H9 (cell line): Measurements from ENCODE around the gene SLC39A8. TPM values are rescaled to one million over a fixed set of nuclear protein-coding genes. Genes with fewer than 3 reads are reported as not detected.

Experiments
- DNase-seq: peaks from one replicate; pipeline ENCODE4 v3.0.0-alpha.2; 2017
- H2AFZ ChIP-seq: one replicate; pipeline ENCODE4 v1.6.1; 2013; ENCODE audit warnings: mild to moderate bottlenecking, low read length, control low read depth, moderate library complexity
- H2AK5ac ChIP-seq: 2 replicates; pipeline ENCODE4 v1.6.1; 2013; ENCODE audit warnings: low read length, control low read depth, mixed read lengths; ENCODE audit not compliant: insufficient read length
- H2BK120ac ChIP-seq: one replicate; pipeline ENCODE4 v1.6.1; 2013; ENCODE audit warnings: low read depth, mild to moderate bottlenecking, low read length, control low read depth, inconsistent platforms; ENCODE audit not compliant: poor library complexity, severe bottlenecking
- H2BK12ac ChIP-seq: 2 replicates; pipeline ENCODE4 v1.6.1; 2013; ENCODE audit warnings: low read length, control low read depth, mixed read lengths, low read depth; ENCODE audit not compliant: insufficient read length
- H2BK15ac ChIP-seq: 2 replicates; pipeline ENCODE4 v1.6.1; 2013; ENCODE audit warnings: low read depth, low read length, control low read depth
- H2BK20ac ChIP-seq: one replicate; pipeline ENCODE4 v1.6.1; 2013; ENCODE audit warnings: low read depth, mild to moderate bottlenecking, low read length, control low read depth, inconsistent platforms; ENCODE audit not compliant: poor library complexity, severe bottlenecking
- H2BK5ac ChIP-seq: 2 replicates; pipeline ENCODE4 v1.6.1; 2013; ENCODE audit warnings: low read length, control low read depth, mixed read lengths; ENCODE audit not compliant: insufficient read length
- H3K14ac ChIP-seq: 2 replicates; pipeline ENCODE4 v1.6.1; 2013; ENCODE audit warnings: low read length, control low read depth; ENCODE audit not compliant: insufficient read depth
- H3K18ac ChIP-seq: 2 replicates; pipeline ENCODE4 v1.6.1; 2013; ENCODE audit warnings: low read depth, mild to moderate bottlenecking, mixed read lengths, low read length, control low read depth; ENCODE audit not compliant: insufficient read length
- H3K23ac ChIP-seq: 2 replicates; pipeline ENCODE4 v1.6.1; 2013; ENCODE audit warnings: low read length, control low read depth, mixed read lengths, low read depth; ENCODE audit not compliant: insufficient read length
- H3K23me2 ChIP-seq: 2 replicates; pipeline ENCODE4 v1.6.1; 2013; ENCODE audit warnings: low read depth, mild to moderate bottlenecking, mixed read lengths, low read length, control low read depth; ENCODE audit not compliant: insufficient read length, poor library complexity, severe bottlenecking
- H3K27ac ChIP-seq: 2 replicates; pipeline ENCODE4 v1.5.1; 2013; ENCODE audit warnings: low read length, control low read depth, mixed read lengths, low read depth; ENCODE audit not compliant: insufficient read length
- H3K27me3 ChIP-seq: 2 replicates; pipeline ENCODE4 v1.6.1; 2013; ENCODE audit warnings: low read length, control low read depth, inconsistent platforms; ENCODE audit not compliant: insufficient read depth
- H3K4ac ChIP-seq: 2 replicates; pipeline ENCODE4 v1.6.1; 2013; ENCODE audit warnings: low read depth, mild to moderate bottlenecking, control low read depth, inconsistent platforms, low read length, moderate library complexity
- H3K4me1 ChIP-seq: 2 replicates; pipeline ENCODE4 v1.6.1; 2013; ENCODE audit warnings: low read length, control low read depth, inconsistent platforms; ENCODE audit not compliant: insufficient read depth
- H3K4me2 ChIP-seq: 2 replicates; pipeline ENCODE4 v1.6.1; 2013; ENCODE audit warnings: low read length, control low read depth, mixed read lengths; ENCODE audit not compliant: insufficient read length, insufficient read depth
- H3K56ac ChIP-seq: 2 replicates; pipeline ENCODE4 v1.6.1; 2013; ENCODE audit warnings: low read depth, mild to moderate bottlenecking, mixed read lengths, low read length, control low read depth; ENCODE audit not compliant: insufficient read length
- H3K79me1 ChIP-seq: 2 replicates; pipeline ENCODE4 v1.6.1; 2013; ENCODE audit warnings: low read depth, mild to moderate bottlenecking, moderate library complexity, low read length, control low read depth, inconsistent platforms; ENCODE audit not compliant: insufficient read depth, poor library complexity, severe bottlenecking
- H3K79me2 ChIP-seq: 2 replicates; pipeline ENCODE4 v1.6.1; 2013; ENCODE audit warnings: low read length, control low read depth, inconsistent platforms; ENCODE audit not compliant: insufficient read depth
- H3K9ac ChIP-seq: 2 replicates; pipeline ENCODE4 v1.6.1; 2013; ENCODE audit warnings: low read length, control low read depth, mixed read lengths; ENCODE audit not compliant: insufficient read length; ENCODE audit errors: extremely low read depth
- H3K9me3 ChIP-seq: one replicate; pipeline ENCODE4 v1.6.1; 2013; ENCODE audit warnings: low read depth, low read length, inconsistent platforms; ENCODE audit not compliant: control insufficient read depth
- H3T11ph ChIP-seq: one replicate; pipeline ENCODE4 v1.6.1; 2013; ENCODE audit warnings: mild to moderate bottlenecking, low read length, control low read depth, inconsistent platforms
- H4K20me1 ChIP-seq: one replicate; pipeline ENCODE4 v1.6.1; 2013; ENCODE audit not compliant: control insufficient read depth, insufficient read length, insufficient read depth
- H4K5ac ChIP-seq: 2 replicates; pipeline ENCODE4 v1.6.1; 2013; ENCODE audit warnings: low read depth, mild to moderate bottlenecking, mixed read lengths, low read length, control low read depth; ENCODE audit not compliant: insufficient read length
- H4K8ac ChIP-seq: replicated peaks from 2 replicates; pipeline ENCODE4 v1.6.1; 2013; ENCODE audit warnings: low read length, control low read depth, mixed read lengths, low read depth; ENCODE audit not compliant: insufficient read length
- H4K91ac ChIP-seq: 2 replicates; pipeline ENCODE4 v1.6.1; 2013; ENCODE audit warnings: low read depth, mild to moderate bottlenecking, moderate library complexity, mixed read lengths, low read length, control low read depth; ENCODE audit not compliant: insufficient read length
- H3K27ac Mint-ChIP-seq, 3 experiments: 2 replicates in 2 of 3; 3 replicates in 1 of 3; pipeline ENCODE4 v1.8.0; 2020 to 2021; ENCODE audit warnings: mixed read lengths in 3 of 3, mild to moderate bottlenecking in 1 of 3, moderate library complexity in 1 of 3
- H3K27me3 Mint-ChIP-seq: 2 replicates; pipeline ENCODE4 v1.8.0; 2021; ENCODE audit warnings: low read depth, mild to moderate bottlenecking, moderate library complexity, mixed read lengths
- H3K36me3 Mint-ChIP-seq, 3 experiments: 2 replicates in 2 of 3; 3 replicates in 1 of 3; pipeline ENCODE4 v1.8.0; 2020 to 2021; ENCODE audit warnings: low read depth in 3 of 3, mixed read lengths in 3 of 3; ENCODE audit not compliant: insufficient read depth in 1 of 3
- H3K4me1 Mint-ChIP-seq, 2 experiments: 2 replicates each; pipeline ENCODE4 v1.8.0; 2020; ENCODE audit warnings: mixed read lengths in 2 of 2
- H3K4me3 Mint-ChIP-seq, 2 experiments: 2 replicates in 1 of 2; 3 replicates in 1 of 2; pipeline ENCODE4 v1.8.0; 2020 to 2021; ENCODE audit warnings: mild to moderate bottlenecking in 2 of 2, mixed read lengths in 2 of 2, moderate library complexity in 1 of 2
- H3K9me3 Mint-ChIP-seq, 2 experiments: 2 replicates in 1 of 2; 3 replicates in 1 of 2; pipeline ENCODE4 v1.8.0; 2020; ENCODE audit warnings: mild to moderate bottlenecking in 2 of 2, mixed read lengths in 2 of 2, moderate library complexity in 1 of 2
- WGBS: extraction: QIAGEN DNeasy Blood & Tissue Kit; methylation state at CpG from one replicate; pipeline ENCODE4 v1.1.7; 2013; ENCODE audit warnings: missing lambda C conversion rate, low lambda C conversion rate, mixed read lengths; ENCODE audit not compliant: insufficient read length; ENCODE audit errors: extremely low coverage; 5-methylcytosine and 5-hydroxymethylcytosine counted together
- total RNA-seq: library from RNA; stranded (reverse); gene quantifications from 2 replicates; pipeline ENCODE4 v1.2.1, GENCODE V29; 2021
- TF ChIP-seq, protein P1 (sequence below): fragments of 200-600 bp; sonication (generic); conservative IDR thresholded peaks from 3 replicates; pipeline ENCODE4 v1.8.0; 2021; ENCODE audit warnings: antibody characterized with exemption, mild to moderate bottlenecking

Gene SLC39A8
- total RNA-seq, 1 experiment from 2014 or later = 11.0 TPM

DNA sequence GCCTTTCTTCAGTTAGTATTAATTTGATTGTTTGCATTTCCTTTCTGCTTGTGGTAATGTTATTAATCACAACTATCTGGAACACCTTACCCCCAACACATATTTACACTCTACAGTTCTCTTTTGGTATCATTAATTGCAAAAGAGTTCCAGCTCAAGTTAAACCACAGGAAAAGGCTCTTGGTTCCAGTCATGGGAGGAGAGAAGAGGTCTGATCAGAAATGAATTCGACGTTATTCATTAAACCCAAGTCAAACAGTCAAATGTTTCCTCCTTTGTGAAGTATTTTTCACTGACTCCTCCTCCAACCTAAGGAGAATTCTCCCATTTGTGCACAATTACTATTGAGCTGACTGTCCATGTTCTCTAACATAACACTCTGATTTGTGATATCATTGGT lies 91.4 kb downstream of the SLC39A8 start:
- Histone ChIP-seq H3K9me3 (no peaks in the 10 kb centered on the region), H3K23ac (no peak overlapping the region), H3K4me1 (no peaks in the 10 kb centered on the region), H2AK5ac (no peak overlapping the region), H3K79me2 (no peaks in the 10 kb centered on the region), H2AFZ (no peak overlapping the region), H4K5ac (no peak overlapping the region), H3K27ac (no peak overlapping the region), H3K18ac (no peak overlapping the region), H2BK20ac (no peak overlapping the region), H3K4me2 (no peak overlapping the region), H3K27me3 (no peaks in the 10 kb centered on the region), H2BK12ac (no peak overlapping the region), H3K4ac (no peak overlapping the region), H4K20me1 (no peaks in the 10 kb centered on the region), H3K14ac (no peak overlapping the region), H2BK120ac (no peak overlapping the region), H2BK15ac (no peak overlapping the region), H4K8ac (no peak overlapping the region), H3K23me2 (no peaks in the 10 kb centered on the region), H3T11ph (no peak overlapping the region), H3K56ac (no peak overlapping the region), H3K9ac (no peak overlapping the region), H4K91ac (no peak overlapping the region), H2BK5ac (no peak overlapping the region), H3K79me1 (no peaks in the 10 kb centered on the region)
- DNase-seq = no peak
- Mint-ChIP-seq H3K27me3 (no peaks in the 10 kb centered on the region), H3K27ac (no peak overlapping the region), H3K36me3 (peaks cover 0 to 2% (median 0%) of the 10 kb centered on the region in 3 experiments; a peak in 2 of 7 replicates), H3K9me3 (peaks cover 0 to 6% of the 10 kb centered on the region in 2 experiments), H3K4me3 (no peak overlapping the region), H3K4me1 (peaks cover 11 to 13% of the 10 kb centered on the region in 2 experiments)
- no CpG with 5 or more reads among the region's 2 CpGs for WGBS
- TF ChIP-seq, protein P1, sequence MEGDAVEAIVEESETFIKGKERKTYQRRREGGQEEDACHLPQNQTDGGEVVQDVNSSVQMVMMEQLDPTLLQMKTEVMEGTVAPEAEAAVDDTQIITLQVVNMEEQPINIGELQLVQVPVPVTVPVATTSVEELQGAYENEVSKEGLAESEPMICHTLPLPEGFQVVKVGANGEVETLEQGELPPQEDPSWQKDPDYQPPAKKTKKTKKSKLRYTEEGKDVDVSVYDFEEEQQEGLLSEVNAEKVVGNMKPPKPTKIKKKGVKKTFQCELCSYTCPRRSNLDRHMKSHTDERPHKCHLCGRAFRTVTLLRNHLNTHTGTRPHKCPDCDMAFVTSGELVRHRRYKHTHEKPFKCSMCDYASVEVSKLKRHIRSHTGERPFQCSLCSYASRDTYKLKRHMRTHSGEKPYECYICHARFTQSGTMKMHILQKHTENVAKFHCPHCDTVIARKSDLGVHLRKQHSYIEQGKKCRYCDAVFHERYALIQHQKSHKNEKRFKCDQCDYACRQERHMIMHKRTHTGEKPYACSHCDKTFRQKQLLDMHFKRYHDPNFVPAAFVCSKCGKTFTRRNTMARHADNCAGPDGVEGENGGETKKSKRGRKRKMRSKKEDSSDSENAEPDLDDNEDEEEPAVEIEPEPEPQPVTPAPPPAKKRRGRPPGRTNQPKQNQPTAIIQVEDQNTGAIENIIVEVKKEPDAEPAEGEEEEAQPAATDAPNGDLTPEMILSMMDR = no peak
